Measurements from ENCODE around the gene CLIP3.
"Not testable (repeated sequence)": the region's sequence is repeated elsewhere in the genome, so short reads cannot be mapped to it uniquely, and the experiment has no call there.

CLIP3 gene

GRCh38 chr19:36032251-36033104 is at the start of gene CLIP3:
Gene CLIP3 (minus strand): TSS chr19:36032873. CDS start chr19:36032357, 516 bp downstream.
- DNase-seq (ENCODE audit: low spot score), result peak; percentile 97

GRCh38 chr19:36081894-36082293 is 49.2 kb upstream of the CLIP3 start:
- FAIRE-seq (no peak), DNase-seq (ENCODE audit: low spot score) (no peak)

More at GRCh38 chr19:36032251-36033104, at the start of gene CLIP3:
- FAIRE-seq, result peak; percentile 87

GRCh38 chr19:36081385-36081784 is 48.7 kb upstream of the CLIP3 start:
- DNase-seq (ENCODE audit: low spot score), result no peak
- FAIRE-seq, result no peak

GRCh38 chr19:36079389-36079945 is 46.8 kb upstream of the CLIP3 start:
- DNase-seq (ENCODE audit: low spot score) (no peak), FAIRE-seq (no peak)

- DNase-seq (ENCODE audit: low spot score) (no peak), FAIRE-seq (peak; percentile 42)
Measured at GRCh38 chr19:36073121-36073876, 40.6 kb upstream of the CLIP3 start.

- FAIRE-seq (no peak), DNase-seq (ENCODE audit: low spot score) (no peak)
Measured at GRCh38 chr19:36072081-36072480, 39.4 kb upstream of the CLIP3 start.

- not testable (repeated sequence) for DNase-seq (ENCODE audit: low spot score); FAIRE-seq
Measured at GRCh38 chr19:36068810-36069499, 36.3 kb upstream of the CLIP3 start.

GRCh38 chr19:36067681-36068080 is 35.0 kb upstream of the CLIP3 start:
- FAIRE-seq (no peak), DNase-seq (ENCODE audit: low spot score) (no peak)

- no peak for DNase-seq (ENCODE audit: low spot score)
- peak; percentile 35 for FAIRE-seq
Measured at GRCh38 chr19:36064826-36065225, 32.2 kb upstream of the CLIP3 start.

- no peak for DNase-seq (ENCODE audit: low spot score)
- FAIRE-seq, result no peak
Measured at GRCh38 chr19:36061367-36061766, 28.7 kb upstream of the CLIP3 start.

GRCh38 chr19:36060430-36060829 is 27.8 kb upstream of the CLIP3 start:
- FAIRE-seq (no peak), DNase-seq (ENCODE audit: low spot score) (peak; percentile 30)

- FAIRE-seq (no peak), DNase-seq (ENCODE audit: low spot score) (no peak)
Measured at GRCh38 chr19:36059180-36059910, 26.7 kb upstream of the CLIP3 start.

- FAIRE-seq (no peak), DNase-seq (ENCODE audit: low spot score) (no peak)
Measured at GRCh38 chr19:36058481-36059179, 26.0 kb upstream of the CLIP3 start.

- FAIRE-seq (peak; percentile 42), DNase-seq (ENCODE audit: low spot score) (peak; percentile 97)
Measured at GRCh38 chr19:36054733-36055686, 22.3 kb upstream of the CLIP3 start, which contains the start of gene WDR62. Gene WDR62 (plus strand): TSS chr19:36054897. CDS start chr19:36054972, 75 bp downstream.

GRCh38 chr19:36054119-36054732 is 21.6 kb upstream of the CLIP3 start, which contains the start of gene THAP8:
Gene THAP8 (minus strand): TSS chr19:36054285. CDS start chr19:36054217, 68 bp downstream.
- DNase-seq (ENCODE audit: low spot score) (peak; percentile 99), FAIRE-seq (peak; percentile 88)

- FAIRE-seq (no peak), DNase-seq (ENCODE audit: low spot score) (no peak)
Measured at GRCh38 chr19:36051637-36052036, 19.0 kb upstream of the CLIP3 start.

- FAIRE-seq, result no peak
- DNase-seq (ENCODE audit: low spot score), result no peak
Measured at GRCh38 chr19:36051236-36051635, 18.6 kb upstream of the CLIP3 start.

- DNase-seq (ENCODE audit: low spot score), result no peak
- FAIRE-seq, result no peak
Measured at GRCh38 chr19:36049080-36049698, 16.5 kb upstream of the CLIP3 start.
